ENCODE data around the gene OR9Q1.

OR9Q1 gene

DNA sequence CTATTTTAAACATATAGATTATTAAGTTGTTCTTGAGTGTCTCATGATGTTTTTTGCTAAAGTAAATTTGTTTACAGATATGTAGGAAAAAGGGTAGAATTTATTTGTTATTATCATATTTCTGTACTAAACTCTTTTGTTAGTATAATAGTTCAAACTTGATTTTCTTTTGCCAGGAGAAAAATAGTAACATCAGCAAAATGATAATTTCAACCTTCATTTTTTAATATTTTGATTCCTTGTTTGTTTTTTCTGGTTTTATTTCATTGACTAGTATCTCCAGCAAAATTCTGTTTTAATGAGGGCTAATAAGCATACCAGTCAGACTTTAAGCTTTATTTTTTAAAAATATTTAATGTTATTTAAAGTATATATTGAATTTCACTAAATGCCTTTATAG lies 192.8 kb downstream of the OR9Q1 start:
- DNase-seq (ENCODE audit: low read depth), result no peak
- H3K4me3 ChIP-seq (replicated peaks; ENCODE audit: low read depth, low read length), result no peak overlapping the region
- TF ChIP-seq, protein P1, sequence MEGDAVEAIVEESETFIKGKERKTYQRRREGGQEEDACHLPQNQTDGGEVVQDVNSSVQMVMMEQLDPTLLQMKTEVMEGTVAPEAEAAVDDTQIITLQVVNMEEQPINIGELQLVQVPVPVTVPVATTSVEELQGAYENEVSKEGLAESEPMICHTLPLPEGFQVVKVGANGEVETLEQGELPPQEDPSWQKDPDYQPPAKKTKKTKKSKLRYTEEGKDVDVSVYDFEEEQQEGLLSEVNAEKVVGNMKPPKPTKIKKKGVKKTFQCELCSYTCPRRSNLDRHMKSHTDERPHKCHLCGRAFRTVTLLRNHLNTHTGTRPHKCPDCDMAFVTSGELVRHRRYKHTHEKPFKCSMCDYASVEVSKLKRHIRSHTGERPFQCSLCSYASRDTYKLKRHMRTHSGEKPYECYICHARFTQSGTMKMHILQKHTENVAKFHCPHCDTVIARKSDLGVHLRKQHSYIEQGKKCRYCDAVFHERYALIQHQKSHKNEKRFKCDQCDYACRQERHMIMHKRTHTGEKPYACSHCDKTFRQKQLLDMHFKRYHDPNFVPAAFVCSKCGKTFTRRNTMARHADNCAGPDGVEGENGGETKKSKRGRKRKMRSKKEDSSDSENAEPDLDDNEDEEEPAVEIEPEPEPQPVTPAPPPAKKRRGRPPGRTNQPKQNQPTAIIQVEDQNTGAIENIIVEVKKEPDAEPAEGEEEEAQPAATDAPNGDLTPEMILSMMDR (IDR thresholded peaks at IDR 0.05; ENCODE audit: low read length, missing control alignments), result no peak

DNA sequence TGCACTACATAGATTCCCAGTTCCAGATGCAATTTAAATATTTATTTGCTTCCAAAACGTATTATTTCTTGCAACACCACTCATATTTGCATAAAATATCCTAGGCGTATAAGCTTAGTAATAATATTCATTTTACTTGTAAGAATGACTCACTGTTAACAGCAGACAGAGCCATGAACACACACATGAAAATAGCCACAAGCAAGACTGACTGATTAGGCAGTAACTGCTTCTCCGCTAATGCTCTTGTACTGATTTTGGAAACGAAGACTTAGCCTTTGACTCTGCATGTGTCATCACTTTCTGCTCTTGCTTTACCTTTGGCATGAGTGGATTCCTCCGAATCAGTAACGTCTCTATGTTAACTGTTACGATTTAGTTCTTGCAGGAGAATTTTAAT lies 199.0 kb downstream of the OR9Q1 start:
- H3K4me3 ChIP-seq (replicated peaks; ENCODE audit: low read depth, low read length), result no peak overlapping the region
- TF ChIP-seq, protein P1 (IDR thresholded peaks at IDR 0.05; ENCODE audit: low read length, missing control alignments), result no peak
- DNase-seq (ENCODE audit: low read depth), result no peak

DNA sequence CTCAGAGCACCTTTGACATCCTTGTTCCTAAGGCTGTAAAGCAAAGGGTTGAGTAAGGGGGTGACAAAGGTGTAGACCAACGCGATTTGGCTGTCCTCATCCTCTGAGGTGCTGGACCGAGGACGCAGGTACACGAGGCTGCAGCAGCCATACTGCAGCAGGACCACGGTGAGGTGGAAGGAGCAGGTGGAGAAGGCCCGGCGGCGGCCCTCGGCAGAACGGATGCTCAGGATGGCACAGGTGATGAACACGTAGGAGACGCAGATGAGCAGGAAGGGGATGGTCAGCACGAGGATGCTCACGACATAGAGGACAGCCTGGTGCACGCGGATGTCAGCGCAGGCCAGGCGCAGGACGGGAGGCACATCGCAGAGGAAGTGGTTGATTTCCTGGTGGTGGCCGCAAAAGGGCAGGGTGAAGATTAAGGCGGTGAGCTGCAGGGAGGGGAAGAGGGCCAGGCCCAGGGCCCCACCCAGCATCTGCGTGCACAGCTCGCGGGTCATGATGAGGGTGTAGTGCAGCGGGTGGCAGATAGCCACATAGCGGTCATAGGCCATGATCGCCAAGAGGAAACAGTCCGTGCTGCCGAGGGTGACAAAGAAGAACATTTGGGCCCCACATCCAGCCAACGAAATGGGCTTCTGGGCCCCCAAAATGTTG lies 204.4 kb downstream of the OR9Q1 start:
- no peak for DNase-seq (ENCODE audit: low read depth)

More for the DNA sequence above, 204.4 kb downstream of the OR9Q1 start:
- TF ChIP-seq, protein P1 (IDR thresholded peaks at IDR 0.05; ENCODE audit: low read length, missing control alignments), result no peak
- H3K4me3 ChIP-seq (replicated peaks; ENCODE audit: low read depth, low read length), result no peak overlapping the region
